Spinal cord (tissue), 10 donors: Measurements from ENCODE around the gene C9orf43. TPM values are rescaled to one million over a fixed set of nuclear protein-coding genes. Genes with fewer than 3 reads are reported as not detected.
"Not testable (repeated sequence)": the region's sequence is repeated elsewhere in the genome, so short reads cannot be mapped to it uniquely, and the experiment has no call there.

Source experiments
- DNase-seq, 6 donors: peaks; one replicate each; pipeline versions ENCODE4 v3.0.0 to v3.0.0-alpha.2; 2013 to 2015; ENCODE audit warnings: low spot score in 6 of 6, low read depth in 4 of 6
- H3K27ac ChIP-seq: one replicate; pipeline ENCODE4 v1.5.1; 2013; ENCODE audit warnings: low read depth, low read length, control low read depth
- H3K27me3 ChIP-seq: one replicate; pipeline ENCODE4 v1.6.1; 2013; ENCODE audit warnings: low read length; ENCODE audit not compliant: control insufficient read depth, insufficient read depth
- H3K36me3 ChIP-seq: one replicate; pipeline ENCODE4 v1.6.1; 2013; ENCODE audit warnings: low read length; ENCODE audit not compliant: control insufficient read depth, insufficient read depth
- H3K4me1 ChIP-seq: one replicate; pipeline ENCODE4 v1.6.1; 2013; ENCODE audit warnings: low read length; ENCODE audit not compliant: control insufficient read depth, insufficient read depth
- H3K4me3 ChIP-seq: one replicate; pipeline ENCODE4 v1.5.1; 2013; ENCODE audit warnings: low read depth, low read length, control low read depth
- H3K9me3 ChIP-seq: one replicate; pipeline ENCODE4 v1.6.1; 2013; ENCODE audit warnings: low read length; ENCODE audit not compliant: control insufficient read depth, insufficient read depth
- WGBS: methylation state at CpG from one replicate; pipeline ENCODE4 v1.1.5; 2013; ENCODE audit warnings: missing lambda C conversion rate; ENCODE audit not compliant: insufficient coverage; 5-methylcytosine and 5-hydroxymethylcytosine counted together
- polyA plus RNA-seq, 2 donors: library from polyadenylated mRNA; unstranded; fragments of 120-200 nt; gene quantifications; one replicate each; pipeline ENCODE4 v1.2.1, GENCODE V29; 2013; ENCODE audit not compliant: insufficient read length in 2 of 2
- total RNA-seq, 2 donors: library from RNA; depleted of rRNA in 1 of 2; stranded (reverse); fragments of 120-200 nt in 1 of 2; fragments of >200 nt in 1 of 2; gene quantifications; one replicate each; pipeline versions ENCODE4 v1.2.3 to v1.2.4, GENCODE V29; 2013 to 2014
- donor health status: healthy.

The C9orf43 gene
- total and polyA plus RNA-seq, 4 donors: 0.29 to 1.0 (median 0.79) TPM

- not testable (repeated sequence) for H3K36me3 ChIP-seq, DNase-seq, H3K4me3 ChIP-seq, H3K27me3 ChIP-seq, H3K4me1 ChIP-seq, H3K27ac ChIP-seq, H3K9me3 ChIP-seq
- WGBS: 78% methylated on average over 1 of the region's 7 CpGs
Measured at GRCh38 chr9:113381441-113381840, 29.1 kb upstream of the C9orf43 start.

- DNase-seq: no peak
- no peaks in the 10 kb centered on the region for H3K9me3 ChIP-seq
- H3K27me3 ChIP-seq: no peaks in the 10 kb centered on the region
- no peak overlapping the region for H3K27ac ChIP-seq
- WGBS: 88% methylated on average over 8 of the region's 8 CpGs
- H3K4me3 ChIP-seq: no peak overlapping the region
- peaks cover 1% of the 10 kb centered on the region for H3K36me3 ChIP-seq
- H3K4me1 ChIP-seq: peaks cover 4% of the 10 kb centered on the region
Measured at GRCh38 chr9:113381909-113382411, 28.6 kb upstream of the C9orf43 start.

GRCh38 chr9:113386571-113387393, 23.8 kb upstream of the C9orf43 start:
- H3K4me3 ChIP-seq: no peak overlapping the region
- DNase-seq: no peak
- H3K27ac ChIP-seq: no peak overlapping the region
- 95% methylated on average over 4 of the region's 4 CpGs for WGBS
- H3K4me1 ChIP-seq: no peaks in the 10 kb centered on the region
- peaks cover 49% of the 10 kb centered on the region for H3K36me3 ChIP-seq
- H3K9me3 ChIP-seq: no peaks in the 10 kb centered on the region
- no peaks in the 10 kb centered on the region for H3K27me3 ChIP-seq

DNA sequence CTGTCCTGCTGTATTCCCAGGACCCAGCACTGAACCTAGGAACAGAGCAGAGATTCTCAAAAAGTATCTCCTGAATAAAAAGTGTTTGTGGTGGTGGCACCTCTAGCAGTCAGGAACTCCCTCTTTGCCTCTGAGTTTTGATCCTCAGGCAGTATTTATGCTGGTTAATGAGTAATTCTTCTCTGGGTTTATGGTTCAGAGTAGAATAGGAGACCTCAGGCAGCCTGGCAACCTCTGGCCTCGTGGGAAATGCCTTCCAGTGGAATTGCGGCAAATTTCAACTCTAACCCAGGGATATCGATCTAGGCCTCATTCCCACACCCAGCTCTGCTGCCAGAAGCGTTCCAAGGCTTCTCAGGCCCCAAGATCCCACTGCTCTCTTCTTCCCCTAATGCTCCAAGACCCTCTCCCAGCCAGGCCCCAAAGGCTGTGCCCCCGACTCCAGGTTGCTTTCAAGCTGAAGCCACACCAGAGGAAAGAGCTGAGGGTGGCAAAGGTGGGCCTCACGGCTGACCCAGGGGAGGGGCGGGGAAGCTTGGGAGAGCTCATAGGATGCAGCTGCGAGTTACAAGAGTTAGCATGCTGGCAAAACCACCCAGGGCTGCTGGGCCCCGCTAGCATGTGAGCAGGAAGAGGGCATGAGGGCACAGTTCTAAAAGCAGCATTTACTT, 22.9 kb upstream of the C9orf43 start:
- Histone ChIP-seq H3K4me1 (no peaks in the 10 kb centered on the region), H3K36me3 (peaks cover 57% of the 10 kb centered on the region), H3K27me3 (no peaks in the 10 kb centered on the region), H3K4me3 (no peak overlapping the region), H3K27ac (no peak overlapping the region), H3K9me3 (no peaks in the 10 kb centered on the region)
- 65% methylated on average over 9 of the region's 9 CpGs for WGBS
- DNase-seq: no peak

DNA sequence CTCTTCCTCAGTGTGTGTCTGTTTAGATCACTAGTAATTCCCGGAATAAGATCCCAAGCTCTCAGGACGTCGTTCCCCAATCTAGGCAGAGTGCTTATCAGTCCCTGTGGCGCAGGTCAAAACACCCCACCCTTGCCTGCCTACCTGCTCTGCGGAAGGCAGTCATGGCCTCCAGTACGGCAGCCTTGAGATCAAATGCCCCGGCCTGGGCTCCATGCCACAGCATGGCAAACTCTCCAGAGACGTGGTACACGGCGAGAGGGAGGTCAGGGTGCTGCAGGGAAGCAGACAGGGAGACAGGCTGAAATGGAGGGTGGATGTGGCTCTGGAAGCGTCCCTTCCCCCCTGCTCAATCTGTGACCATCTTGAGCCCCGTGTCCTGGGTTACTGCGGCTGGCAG, 21.7 kb upstream of the C9orf43 start:
- no peak overlapping the region for H3K27ac ChIP-seq

GRCh38 chr9:113389451-113389850, 21.1 kb upstream of the C9orf43 start:
- no peak for DNase-seq
- peaks cover 70% of the 10 kb centered on the region for H3K36me3 ChIP-seq
- no peaks in the 10 kb centered on the region for H3K9me3 ChIP-seq
- no peak overlapping the region for H3K27ac ChIP-seq
- no peak overlapping the region for H3K4me3 ChIP-seq
- H3K4me1 ChIP-seq: no peaks in the 10 kb centered on the region
- no peaks in the 10 kb centered on the region for H3K27me3 ChIP-seq
- whole genome bisulfite sequencing: 87% methylated on average over 9 of the region's 11 CpGs

More for the DNA sequence above, 21.7 kb upstream of the C9orf43 start:
- Histone ChIP-seq H3K36me3 (peaks cover 65% of the 10 kb centered on the region), H3K4me3 (no peak overlapping the region), H3K9me3 (no peaks in the 10 kb centered on the region), H3K4me1 (no peaks in the 10 kb centered on the region), H3K27me3 (no peaks in the 10 kb centered on the region)
- no peak for DNase-seq
- 96% methylated on average over 9 of the region's 13 CpGs for WGBS

DNA sequence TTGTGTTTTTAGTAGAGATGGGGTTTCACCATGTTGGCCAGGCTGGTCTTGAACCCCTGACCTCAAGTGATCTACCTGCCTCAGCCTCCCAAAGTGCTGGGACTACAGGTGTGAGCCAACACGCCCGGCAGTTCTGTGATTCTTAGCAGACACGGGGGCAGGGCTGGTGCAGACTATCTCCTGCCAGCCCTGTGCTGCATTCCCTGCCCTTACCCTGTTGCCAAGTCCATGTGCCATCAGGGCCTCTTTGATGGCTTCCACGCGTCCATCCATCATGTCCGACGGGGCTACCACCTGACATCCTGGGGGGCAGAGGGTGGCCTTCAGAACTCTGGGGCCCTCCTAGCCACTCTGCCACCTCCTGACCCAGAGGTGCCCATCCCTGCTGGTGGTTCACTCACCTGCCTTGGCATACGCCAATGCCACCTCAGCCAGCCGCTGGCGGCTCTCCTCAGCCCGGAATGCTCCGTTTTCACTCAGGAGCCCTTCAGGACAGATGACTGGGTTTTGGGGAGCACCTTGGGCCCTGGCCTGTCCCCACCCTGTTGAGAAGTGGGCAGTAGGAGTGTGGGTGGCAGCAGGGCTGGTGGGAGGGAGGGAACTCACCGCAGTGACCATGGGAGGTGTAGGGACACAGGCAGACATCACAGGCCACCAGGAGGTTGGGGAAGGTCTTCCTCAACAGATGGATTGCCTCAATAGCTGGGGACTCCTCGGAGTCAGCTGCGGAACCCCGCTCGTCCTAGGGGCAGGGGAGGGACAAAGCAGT, 20.2 kb upstream of the C9orf43 start:
- DNase-seq: no peak
- Histone ChIP-seq H3K36me3 (peaks cover 72% of the 10 kb centered on the region), H3K4me1 (no peaks in the 10 kb centered on the region), H3K27ac (no peak overlapping the region), H3K4me3 (no peak overlapping the region), H3K9me3 (no peaks in the 10 kb centered on the region), H3K27me3 (no peaks in the 10 kb centered on the region)
- 95% methylated on average over 17 of the region's 17 CpGs for WGBS

DNA sequence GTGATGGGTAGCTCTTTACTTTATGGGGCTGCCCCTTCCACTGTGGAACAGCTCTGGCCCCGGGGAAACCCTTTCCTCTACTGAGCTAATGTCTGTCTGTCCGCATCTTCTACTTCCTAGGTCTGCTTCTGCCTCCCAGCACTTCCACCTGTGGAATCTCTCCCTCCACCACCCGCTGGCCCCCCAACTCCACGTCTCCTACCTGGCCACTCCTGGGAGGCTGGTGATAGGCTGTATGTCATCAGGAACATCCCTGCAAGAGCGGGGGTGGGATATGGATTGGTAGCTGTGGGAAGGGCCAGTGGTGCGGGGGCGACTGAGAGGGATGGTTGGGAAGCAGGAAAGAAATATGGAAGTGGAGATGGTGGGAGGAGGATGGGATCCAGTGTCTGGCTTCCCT, 18.6 kb upstream of the C9orf43 start:
- no peaks in the 10 kb centered on the region for H3K9me3 ChIP-seq
- 98% methylated on average over 5 of the region's 7 CpGs for WGBS
- H3K27me3 ChIP-seq: no peaks in the 10 kb centered on the region
- no peaks in the 10 kb centered on the region for H3K4me1 ChIP-seq
- H3K27ac ChIP-seq: no peak overlapping the region
- peaks cover 81% of the 10 kb centered on the region for H3K36me3 ChIP-seq
- no peak overlapping the region for H3K4me3 ChIP-seq
- DNase-seq: no peak

DNA sequence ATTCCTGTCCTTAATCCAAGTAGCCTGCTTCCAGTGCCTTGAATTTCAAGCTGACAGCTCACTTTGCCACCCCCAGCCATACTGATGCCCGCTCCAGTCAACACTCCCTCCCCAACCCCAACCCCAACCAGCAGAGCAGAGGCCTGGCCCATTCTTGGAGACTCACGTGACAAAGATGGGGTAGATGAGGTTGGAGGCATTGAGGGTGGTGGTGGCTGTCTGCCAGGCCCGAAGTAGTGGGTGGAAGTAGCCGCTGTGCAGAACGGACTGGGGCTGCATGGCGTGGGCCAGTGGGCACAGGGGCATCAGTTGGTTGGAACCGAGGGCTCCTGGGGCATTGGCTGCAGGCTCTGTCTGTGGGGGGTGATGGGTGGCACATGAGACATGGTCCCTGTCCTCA, 17.3 kb upstream of the C9orf43 start:
- 89% methylated on average over 5 of the region's 7 CpGs for whole genome bisulfite sequencing
- no peak overlapping the region for H3K27ac ChIP-seq
- no peak overlapping the region for H3K4me3 ChIP-seq
- no peaks in the 10 kb centered on the region for H3K9me3 ChIP-seq
- peaks cover 71% of the 10 kb centered on the region for H3K36me3 ChIP-seq
- no peaks in the 10 kb centered on the region for H3K4me1 ChIP-seq
- H3K27me3 ChIP-seq: no peaks in the 10 kb centered on the region
- DNase-seq: no peak
